Astrocyte (in vitro differentiated cells and primary cell): ENCODE results near the gene SNCAIP. TPM values are rescaled to one million over a fixed set of nuclear protein-coding genes. Genes with fewer than 3 reads are reported as not detected.
A peak's percentile ranks its signal among the peaks of the same experiment; 100 is the strongest.

Experiments used
- DNase-seq: peaks from one replicate; pipeline ENCODE4 v3.0.0-alpha.2; 2010; ENCODE audit warnings: low read depth
- FAIRE-seq: peaks from 2 replicates; lab custom pipeline; 2011; peaks lifted over from hg19 to GRCh38; lab: Jason Lieb, UNC
- H2AFZ ChIP-seq: 2 replicates; pipeline ENCODE4 v1.6.0; 2012; ENCODE audit warnings: low read depth, low read length, inconsistent platforms
- H3K27ac ChIP-seq: 2 replicates; pipeline ENCODE4 v1.5.1; 2011; ENCODE audit warnings: low read depth, low read length, inconsistent platforms
- H3K27me3 ChIP-seq: 2 replicates; pipeline ENCODE4 v1.6.0; 2011; ENCODE audit warnings: low read length, inconsistent platforms; ENCODE audit not compliant: insufficient read depth
- H3K36me3 ChIP-seq: 2 replicates; pipeline ENCODE4 v1.5.1; 2011; ENCODE audit warnings: low read length, inconsistent platforms; ENCODE audit not compliant: insufficient read depth
- H3K4me1 ChIP-seq: 2 replicates; pipeline ENCODE4 v1.5.1; 2011; ENCODE audit warnings: low read length, inconsistent platforms; ENCODE audit not compliant: insufficient read depth
- H3K4me2 ChIP-seq: 2 replicates; pipeline ENCODE4 v1.6.0; 2012; ENCODE audit warnings: low read length, inconsistent platforms
- H3K4me3 ChIP-seq: 2 replicates; pipeline ENCODE4 v1.5.1; 2011; ENCODE audit warnings: low read depth, mild to moderate bottlenecking, low read length, inconsistent platforms; ENCODE audit not compliant: insufficient read depth
- H3K79me2 ChIP-seq: 2 replicates; pipeline ENCODE4 v1.6.0; 2012; ENCODE audit warnings: mild to moderate bottlenecking, low read length, inconsistent platforms; ENCODE audit not compliant: insufficient read depth
- H3K9ac ChIP-seq: 2 replicates; pipeline ENCODE4 v1.6.0; 2012; ENCODE audit warnings: mild to moderate bottlenecking, low read length, inconsistent platforms
- H3K9me3 ChIP-seq: 2 replicates; pipeline ENCODE4 v1.5.1; 2012; ENCODE audit warnings: low read depth, mild to moderate bottlenecking, low read length, inconsistent platforms; ENCODE audit not compliant: insufficient read depth
- H4K20me1 ChIP-seq: 2 replicates; pipeline ENCODE4 v1.6.0; 2012; ENCODE audit warnings: low read length, inconsistent platforms; ENCODE audit not compliant: insufficient read depth
- H3K27ac Mint-ChIP-seq: one replicate; pipeline ENCODE4 v1.8.0; 2021; ENCODE audit warnings: mild to moderate bottlenecking, mixed read lengths; ENCODE audit not compliant: unreplicated experiment
- H3K27me3 Mint-ChIP-seq: one replicate; pipeline ENCODE4 v1.8.0; 2021; ENCODE audit warnings: low read depth, mixed read lengths; ENCODE audit not compliant: unreplicated experiment
- H3K36me3 Mint-ChIP-seq: one replicate; pipeline ENCODE4 v1.8.0; 2021; ENCODE audit warnings: low read depth, mixed read lengths; ENCODE audit not compliant: unreplicated experiment
- H3K4me1 Mint-ChIP-seq: one replicate; pipeline ENCODE4 v1.8.0; 2021; ENCODE audit warnings: low read depth, mixed read lengths; ENCODE audit not compliant: unreplicated experiment
- H3K4me3 Mint-ChIP-seq: one replicate; pipeline ENCODE4 v1.8.0; 2021; ENCODE audit warnings: mild to moderate bottlenecking, moderate library complexity, mixed read lengths; ENCODE audit not compliant: unreplicated experiment
- H3K9me3 Mint-ChIP-seq: one replicate; pipeline ENCODE4 v1.8.0; 2021; ENCODE audit warnings: mild to moderate bottlenecking, mixed read lengths; ENCODE audit not compliant: unreplicated experiment
- CTCF ChIP-seq: IDR thresholded peaks from 2 replicates; pipeline ENCODE4 v1.5.1; 2011; ENCODE audit warnings: low read depth, mild to moderate bottlenecking, inconsistent platforms, low read length, moderate library complexity; ENCODE audit not compliant: insufficient read depth
- EZH2 ChIP-seq: IDR thresholded peaks from 2 replicates; pipeline ENCODE4 v1.6.1; 2012; ENCODE audit warnings: mild to moderate bottlenecking, low read length, inconsistent platforms; ENCODE audit not compliant: insufficient read depth
- total RNA-seq: library from RNA; stranded (reverse); gene quantifications from 2 replicates; pipeline ENCODE4 v1.2.1, GENCODE V29; 2021

Gene SNCAIP
- total RNA-seq, 1 donor from 2014 or later, result 1.7 TPM

DNA sequence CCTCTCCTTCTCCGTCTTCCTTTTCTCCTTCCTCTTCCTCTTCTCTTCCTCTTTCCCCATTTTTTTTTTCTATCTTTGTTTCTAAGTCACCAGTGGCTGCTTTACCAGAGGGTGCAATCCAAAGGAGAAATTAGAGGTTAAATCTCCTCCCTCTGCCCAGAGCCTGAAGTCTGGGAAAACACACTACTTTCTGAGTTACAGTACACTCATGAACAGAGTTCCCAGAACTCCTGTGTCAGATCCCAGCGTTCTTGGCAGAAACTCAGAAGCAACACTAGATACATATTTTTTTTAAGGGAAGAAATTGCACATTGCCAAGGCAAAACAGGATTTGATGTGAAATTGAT is 189.0 kb downstream of the SNCAIP start:
- H3K4me1 Mint-ChIP-seq, result no peaks in the 10 kb centered on the region
- no peak overlapping the region for H3K4me3 Mint-ChIP-seq
- FAIRE-seq (no peak), DNase-seq (no peak)
- no peak overlapping the region for H3K27ac Mint-ChIP-seq
- Histone ChIP-seq H3K27me3 (peaks cover 2% of the 10 kb centered on the region), H3K4me1 (no peaks in the 10 kb centered on the region), H3K36me3 (no peaks in the 10 kb centered on the region), H3K9me3 (no peaks in the 10 kb centered on the region), H3K4me2 (peak overlapping the region; percentile 74), H3K9ac (peak overlapping the region; percentile 44), H4K20me1 (no peaks in the 10 kb centered on the region), H3K27ac (no peak overlapping the region), H3K4me3 (no peak overlapping the region), H3K79me2 (no peaks in the 10 kb centered on the region), H2AFZ (peak overlapping the region; percentile 57)
- no peaks in the 10 kb centered on the region for H3K36me3 Mint-ChIP-seq
- no peaks in the 10 kb centered on the region for H3K9me3 Mint-ChIP-seq
- TF ChIP-seq EZH2 (no peak), CTCF (no peak)
- H3K27me3 Mint-ChIP-seq, result no peaks in the 10 kb centered on the region

DNA sequence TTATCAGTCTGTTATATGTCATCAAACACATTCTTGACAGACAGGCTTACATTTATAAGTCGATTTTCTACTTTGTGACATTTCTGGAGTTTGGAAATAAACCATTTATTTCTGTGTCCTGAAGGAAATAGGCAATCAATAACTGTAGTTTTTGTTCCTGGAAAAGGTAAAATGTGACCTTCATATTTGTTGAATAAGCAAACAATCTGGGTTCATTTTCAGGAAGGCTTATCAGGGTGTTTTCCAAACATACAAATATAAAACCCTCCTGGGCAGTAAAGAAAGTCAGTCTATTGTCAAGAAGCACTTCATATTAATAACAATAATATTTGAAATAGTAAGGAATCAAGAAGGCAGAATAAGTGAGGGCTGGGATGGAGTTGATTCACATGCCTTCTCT is 195.0 kb downstream of the SNCAIP start:
- TF ChIP-seq CTCF, result no peak
- TF ChIP-seq EZH2, result no peak
- Histone ChIP-seq H2AFZ (no peak overlapping the region), H3K4me3 (no peak overlapping the region), H3K27me3 (peaks cover 2% of the 10 kb centered on the region), H3K9ac (no peak overlapping the region), H4K20me1 (no peaks in the 10 kb centered on the region), H3K4me2 (no peak overlapping the region), H3K27ac (no peak overlapping the region), H3K9me3 (no peaks in the 10 kb centered on the region), H3K36me3 (no peaks in the 10 kb centered on the region), H3K4me1 (no peaks in the 10 kb centered on the region), H3K79me2 (no peaks in the 10 kb centered on the region)
- H3K4me3 Mint-ChIP-seq, result no peak overlapping the region
- no peaks in the 10 kb centered on the region for H3K36me3 Mint-ChIP-seq
- H3K4me1 Mint-ChIP-seq, result no peaks in the 10 kb centered on the region
- H3K27me3 Mint-ChIP-seq, result peaks cover 8% of the 10 kb centered on the region
- H3K27ac Mint-ChIP-seq, result no peak overlapping the region
- DNase-seq, result no peak
- FAIRE-seq, result no peak
- no peaks in the 10 kb centered on the region for H3K9me3 Mint-ChIP-seq

DNA sequence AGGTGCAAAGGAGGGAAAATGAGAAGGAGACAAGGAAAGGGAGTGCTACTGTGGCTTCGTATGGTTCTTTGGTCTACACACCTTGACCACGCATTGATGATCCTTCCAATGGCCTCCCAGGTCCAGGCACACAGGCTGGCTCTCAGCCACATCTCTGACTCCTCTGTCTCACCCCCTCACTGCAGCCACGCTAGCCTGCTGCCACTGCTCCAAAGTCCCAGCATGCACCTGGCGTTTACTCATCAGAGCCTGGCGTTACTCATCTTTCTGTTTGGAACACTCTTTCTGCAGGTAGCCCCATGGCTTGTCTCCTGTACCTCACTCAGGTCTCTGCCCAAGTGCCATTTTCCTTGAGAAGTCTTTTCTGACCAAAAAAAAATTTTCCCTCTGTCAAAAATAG is 195.5 kb downstream of the SNCAIP start:
- Mint-ChIP-seq H3K4me3 (no peak overlapping the region), H3K4me1 (no peaks in the 10 kb centered on the region), H3K36me3 (no peaks in the 10 kb centered on the region), H3K27ac (no peak overlapping the region), H3K27me3 (peaks cover 8% of the 10 kb centered on the region), H3K9me3 (no peaks in the 10 kb centered on the region)
- no peaks in the 10 kb centered on the region for H3K4me1 ChIP-seq
- H3K27me3 ChIP-seq, result peaks cover 2% of the 10 kb centered on the region
- H3K4me2 ChIP-seq, result no peak overlapping the region
- no peaks in the 10 kb centered on the region for H4K20me1 ChIP-seq
- no peak for DNase-seq
- H3K4me3 ChIP-seq, result no peak overlapping the region
- no peak for FAIRE-seq
- H3K27ac ChIP-seq, result no peak overlapping the region
- TF ChIP-seq CTCF (no peak), EZH2 (no peak)
- H3K79me2 ChIP-seq, result no peaks in the 10 kb centered on the region
- no peaks in the 10 kb centered on the region for H3K36me3 ChIP-seq
- no peak overlapping the region for H3K9ac ChIP-seq
- H3K9me3 ChIP-seq, result no peaks in the 10 kb centered on the region
- H2AFZ ChIP-seq, result no peak overlapping the region
